ENCODE results near the gene SLC14A1.

Gene SLC14A1

GRCh38 chr18:45731716-45732115, 7.7 kb downstream of the SLC14A1 start:
- H3K36me3 ChIP-seq (ENCODE audit: insufficient read depth, insufficient read length, low read length): no peaks in the 10 kb centered on the region
- TF ChIP-seq SUZ12 (IDR thresholded peaks at IDR 0.05; ENCODE audit: extremely low read depth, insufficient read depth, insufficient read length): no peak
- no peak for TF ChIP-seq YY1 (IDR thresholded peaks at IDR 0.05; ENCODE audit: insufficient read depth, insufficient read length)
- TF ChIP-seq ZNF274 (IDR thresholded peaks at IDR 0.05; ENCODE audit: low read depth, low read length): no peak
- DNase-seq (ENCODE audit: low read depth, low spot score): no peak
- no peak overlapping the region for H3K4me3 ChIP-seq (ENCODE audit: insufficient read length, low read depth)
- no peaks in the 10 kb centered on the region for H3K4me1 ChIP-seq (ENCODE audit: insufficient read depth, insufficient read length)
- H3K27me3 ChIP-seq (ENCODE audit: insufficient read depth, insufficient read length): no peaks in the 10 kb centered on the region
- no peaks in the 10 kb centered on the region for H3K9me3 ChIP-seq (ENCODE audit: insufficient read depth, low read length)
- H3K9ac ChIP-seq (ENCODE audit: insufficient read length, low read depth): no peak overlapping the region

GRCh38 chr18:45733535-45733934, 9.6 kb downstream of the SLC14A1 start:
- no peaks in the 10 kb centered on the region for H3K27me3 ChIP-seq (ENCODE audit: insufficient read depth, insufficient read length)

GRCh38 chr18:45734505-45734904, 10.5 kb downstream of the SLC14A1 start:
- Histone ChIP-seq H3K4me3 (ENCODE audit: insufficient read length, low read depth) (no peak overlapping the region), H3K27me3 (ENCODE audit: insufficient read depth, insufficient read length) (no peaks in the 10 kb centered on the region), H3K9ac (ENCODE audit: insufficient read length, low read depth) (no peak overlapping the region), H3K9me3 (ENCODE audit: insufficient read depth, low read length) (no peaks in the 10 kb centered on the region), H3K4me1 (ENCODE audit: insufficient read depth, insufficient read length) (no peaks in the 10 kb centered on the region), H3K36me3 (ENCODE audit: insufficient read depth, insufficient read length, low read length) (no peaks in the 10 kb centered on the region)
- no peak for DNase-seq (ENCODE audit: low read depth, low spot score)
- no peak for TF ChIP-seq ZNF274 (IDR thresholded peaks at IDR 0.05; ENCODE audit: low read depth, low read length)
- no peak for TF ChIP-seq SUZ12 (IDR thresholded peaks at IDR 0.05; ENCODE audit: extremely low read depth, insufficient read depth, insufficient read length)
- no peak for TF ChIP-seq YY1 (IDR thresholded peaks at IDR 0.05; ENCODE audit: insufficient read depth, insufficient read length)

More at GRCh38 chr18:45733535-45733934, 9.6 kb downstream of the SLC14A1 start:
- DNase-seq (ENCODE audit: low read depth, low spot score): no peak
- no peak overlapping the region for H3K9ac ChIP-seq (ENCODE audit: insufficient read length, low read depth)
- H3K36me3 ChIP-seq (ENCODE audit: insufficient read depth, insufficient read length, low read length): no peaks in the 10 kb centered on the region
- TF ChIP-seq SUZ12 (IDR thresholded peaks at IDR 0.05; ENCODE audit: extremely low read depth, insufficient read depth, insufficient read length) (no peak), YY1 (IDR thresholded peaks at IDR 0.05; ENCODE audit: insufficient read depth, insufficient read length) (no peak), ZNF274 (IDR thresholded peaks at IDR 0.05; ENCODE audit: low read depth, low read length) (no peak)
- no peaks in the 10 kb centered on the region for H3K9me3 ChIP-seq (ENCODE audit: insufficient read depth, low read length)
- no peaks in the 10 kb centered on the region for H3K4me1 ChIP-seq (ENCODE audit: insufficient read depth, insufficient read length)
- H3K4me3 ChIP-seq (ENCODE audit: insufficient read length, low read depth): no peak overlapping the region

GRCh38 chr18:45734944-45735343, 11.0 kb downstream of the SLC14A1 start:
- DNase-seq (ENCODE audit: low read depth, low spot score): no peak
- Histone ChIP-seq H3K27me3 (ENCODE audit: insufficient read depth, insufficient read length) (no peaks in the 10 kb centered on the region), H3K9ac (ENCODE audit: insufficient read length, low read depth) (no peak overlapping the region), H3K36me3 (ENCODE audit: insufficient read depth, insufficient read length, low read length) (no peaks in the 10 kb centered on the region), H3K4me3 (ENCODE audit: insufficient read length, low read depth) (no peak overlapping the region), H3K9me3 (ENCODE audit: insufficient read depth, low read length) (no peaks in the 10 kb centered on the region), H3K4me1 (ENCODE audit: insufficient read depth, insufficient read length) (no peaks in the 10 kb centered on the region)
- no peak for TF ChIP-seq SUZ12 (IDR thresholded peaks at IDR 0.05; ENCODE audit: extremely low read depth, insufficient read depth, insufficient read length)

- TF ChIP-seq ZNF274 (IDR thresholded peaks at IDR 0.05; ENCODE audit: low read depth, low read length) (no peak), SUZ12 (IDR thresholded peaks at IDR 0.05; ENCODE audit: extremely low read depth, insufficient read depth, insufficient read length) (no peak), YY1 (IDR thresholded peaks at IDR 0.05; ENCODE audit: insufficient read depth, insufficient read length) (no peak)
- no peaks in the 10 kb centered on the region for H3K4me1 ChIP-seq (ENCODE audit: insufficient read depth, insufficient read length)
- H3K4me3 ChIP-seq (ENCODE audit: insufficient read length, low read depth): no peak overlapping the region
- DNase-seq (ENCODE audit: low read depth, low spot score): no peak
- H3K9me3 ChIP-seq (ENCODE audit: insufficient read depth, low read length): no peaks in the 10 kb centered on the region
- H3K9ac ChIP-seq (ENCODE audit: insufficient read length, low read depth): no peak overlapping the region
- no peaks in the 10 kb centered on the region for H3K36me3 ChIP-seq (ENCODE audit: insufficient read depth, insufficient read length, low read length)
- H3K27me3 ChIP-seq (ENCODE audit: insufficient read depth, insufficient read length): no peaks in the 10 kb centered on the region
Measured at GRCh38 chr18:45738660-45739059, 14.7 kb downstream of the SLC14A1 start.

GRCh38 chr18:45739268-45739667, 15.3 kb downstream of the SLC14A1 start:
- no peaks in the 10 kb centered on the region for H3K4me1 ChIP-seq (ENCODE audit: insufficient read depth, insufficient read length)

GRCh38 chr18:45739848-45740247, 15.9 kb downstream of the SLC14A1 start:
- Histone ChIP-seq H3K27me3 (ENCODE audit: insufficient read depth, insufficient read length) (no peaks in the 10 kb centered on the region), H3K9ac (ENCODE audit: insufficient read length, low read depth) (no peak overlapping the region), H3K4me1 (ENCODE audit: insufficient read depth, insufficient read length) (no peaks in the 10 kb centered on the region), H3K9me3 (ENCODE audit: insufficient read depth, low read length) (no peaks in the 10 kb centered on the region), H3K4me3 (ENCODE audit: insufficient read length, low read depth) (no peak overlapping the region), H3K36me3 (ENCODE audit: insufficient read depth, insufficient read length, low read length) (no peaks in the 10 kb centered on the region)
- TF ChIP-seq YY1 (IDR thresholded peaks at IDR 0.05; ENCODE audit: insufficient read depth, insufficient read length): no peak
- TF ChIP-seq ZNF274 (IDR thresholded peaks at IDR 0.05; ENCODE audit: low read depth, low read length): no peak
- no peak for TF ChIP-seq SUZ12 (IDR thresholded peaks at IDR 0.05; ENCODE audit: extremely low read depth, insufficient read depth, insufficient read length)
- DNase-seq (ENCODE audit: low read depth, low spot score): no peak

More at GRCh38 chr18:45739268-45739667, 15.3 kb downstream of the SLC14A1 start:
- H3K9ac ChIP-seq (ENCODE audit: insufficient read length, low read depth): no peak overlapping the region
- H3K4me3 ChIP-seq (ENCODE audit: insufficient read length, low read depth): no peak overlapping the region
- no peaks in the 10 kb centered on the region for H3K9me3 ChIP-seq (ENCODE audit: insufficient read depth, low read length)
- DNase-seq (ENCODE audit: low read depth, low spot score): no peak
- H3K27me3 ChIP-seq (ENCODE audit: insufficient read depth, insufficient read length): no peaks in the 10 kb centered on the region
- no peak for TF ChIP-seq ZNF274 (IDR thresholded peaks at IDR 0.05; ENCODE audit: low read depth, low read length)
- no peak for TF ChIP-seq YY1 (IDR thresholded peaks at IDR 0.05; ENCODE audit: insufficient read depth, insufficient read length)
- no peak for TF ChIP-seq SUZ12 (IDR thresholded peaks at IDR 0.05; ENCODE audit: extremely low read depth, insufficient read depth, insufficient read length)
- no peaks in the 10 kb centered on the region for H3K36me3 ChIP-seq (ENCODE audit: insufficient read depth, insufficient read length, low read length)

GRCh38 chr18:45741056-45741455, 17.1 kb downstream of the SLC14A1 start:
- no peaks in the 10 kb centered on the region for H3K27me3 ChIP-seq (ENCODE audit: insufficient read depth, insufficient read length)

More at GRCh38 chr18:45741056-45741455, 17.1 kb downstream of the SLC14A1 start:
- DNase-seq (ENCODE audit: low read depth, low spot score): no peak
- no peaks in the 10 kb centered on the region for H3K9me3 ChIP-seq (ENCODE audit: insufficient read depth, low read length)
- no peaks in the 10 kb centered on the region for H3K4me1 ChIP-seq (ENCODE audit: insufficient read depth, insufficient read length)
- no peaks in the 10 kb centered on the region for H3K36me3 ChIP-seq (ENCODE audit: insufficient read depth, insufficient read length, low read length)
- TF ChIP-seq ZNF274 (IDR thresholded peaks at IDR 0.05; ENCODE audit: low read depth, low read length): no peak
- no peak for TF ChIP-seq YY1 (IDR thresholded peaks at IDR 0.05; ENCODE audit: insufficient read depth, insufficient read length)
- no peak for TF ChIP-seq SUZ12 (IDR thresholded peaks at IDR 0.05; ENCODE audit: extremely low read depth, insufficient read depth, insufficient read length)
- no peak overlapping the region for H3K9ac ChIP-seq (ENCODE audit: insufficient read length, low read depth)
- no peak overlapping the region for H3K4me3 ChIP-seq (ENCODE audit: insufficient read length, low read depth)

Data from NT2/D1 (cell line).